DMS 273 (cell line): ENCODE results near the gene SND1.

Experiments
- DNase-seq: peaks from one replicate; lab custom pipeline; 2025; ENCODE audit not compliant: unreplicated experiment; lab: John Stamatoyannopoulos, UW

Gene SND1

DNA sequence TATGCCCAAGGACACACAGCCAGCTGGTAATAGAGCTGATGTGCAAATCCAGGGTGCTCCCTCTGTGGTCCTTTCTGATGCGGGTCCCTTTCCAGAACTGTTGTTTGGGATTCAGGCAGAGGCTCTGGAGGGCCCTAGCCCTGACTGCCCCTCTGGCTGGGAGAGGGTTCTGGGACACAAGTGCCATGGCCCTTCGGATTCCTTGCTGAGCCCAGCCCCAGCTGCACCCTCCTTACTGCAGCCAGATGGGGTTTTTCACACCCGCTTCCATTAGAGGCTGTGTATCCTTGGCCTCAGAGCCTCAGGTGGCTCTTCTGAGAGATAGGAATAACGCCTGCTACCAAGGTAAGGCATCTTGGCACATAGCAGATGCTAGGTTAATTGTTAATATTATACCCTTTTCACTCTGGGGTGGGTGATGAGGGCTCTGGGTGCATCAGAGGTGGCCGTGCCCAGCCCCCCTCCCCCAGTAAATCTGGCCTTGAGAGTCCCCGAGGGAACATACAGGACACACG, 469.0 kb downstream of the SND1 start:
- DNase-seq: no peak

DNA sequence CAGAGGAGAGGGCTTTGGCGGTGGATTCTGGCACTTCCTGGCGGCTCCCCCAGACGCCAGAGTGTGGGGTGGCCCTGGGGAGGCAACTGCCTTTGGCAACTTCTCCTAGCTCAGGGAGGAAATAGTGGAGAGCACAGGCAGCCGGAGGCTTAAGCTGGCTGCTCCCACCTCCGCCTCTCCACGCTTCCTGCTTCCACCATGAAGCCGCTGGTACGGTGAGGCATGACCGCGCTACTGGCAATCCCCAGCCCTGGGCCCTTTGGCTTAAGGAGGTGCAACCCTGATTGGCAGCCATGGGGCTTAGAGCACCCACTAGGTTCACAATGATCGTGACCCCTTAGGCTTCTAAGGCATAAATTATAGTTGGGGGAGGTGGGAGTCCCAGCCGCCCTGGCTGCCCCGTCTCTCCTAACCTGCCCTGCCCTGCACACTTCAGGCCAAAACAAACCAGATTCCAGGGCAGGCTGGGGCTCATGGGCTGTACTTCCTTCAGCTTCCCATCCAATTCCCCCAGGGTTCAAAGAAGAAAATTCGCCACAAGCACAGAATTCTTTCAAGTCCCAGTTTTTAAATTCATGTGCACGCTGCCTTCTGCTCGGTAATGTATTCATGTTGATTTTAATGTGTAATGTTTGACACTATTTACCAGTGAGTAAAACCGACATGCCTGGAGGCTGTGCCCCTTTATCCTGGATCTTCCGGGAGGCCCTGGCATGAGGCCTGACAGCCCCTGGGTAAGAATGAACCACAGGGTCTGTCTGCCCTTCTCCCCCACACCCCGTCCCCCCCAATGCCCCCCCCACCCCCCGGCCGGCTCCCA, 469.9 kb downstream of the SND1 start:
- DNase-seq: peak; percentile 94

DNA sequence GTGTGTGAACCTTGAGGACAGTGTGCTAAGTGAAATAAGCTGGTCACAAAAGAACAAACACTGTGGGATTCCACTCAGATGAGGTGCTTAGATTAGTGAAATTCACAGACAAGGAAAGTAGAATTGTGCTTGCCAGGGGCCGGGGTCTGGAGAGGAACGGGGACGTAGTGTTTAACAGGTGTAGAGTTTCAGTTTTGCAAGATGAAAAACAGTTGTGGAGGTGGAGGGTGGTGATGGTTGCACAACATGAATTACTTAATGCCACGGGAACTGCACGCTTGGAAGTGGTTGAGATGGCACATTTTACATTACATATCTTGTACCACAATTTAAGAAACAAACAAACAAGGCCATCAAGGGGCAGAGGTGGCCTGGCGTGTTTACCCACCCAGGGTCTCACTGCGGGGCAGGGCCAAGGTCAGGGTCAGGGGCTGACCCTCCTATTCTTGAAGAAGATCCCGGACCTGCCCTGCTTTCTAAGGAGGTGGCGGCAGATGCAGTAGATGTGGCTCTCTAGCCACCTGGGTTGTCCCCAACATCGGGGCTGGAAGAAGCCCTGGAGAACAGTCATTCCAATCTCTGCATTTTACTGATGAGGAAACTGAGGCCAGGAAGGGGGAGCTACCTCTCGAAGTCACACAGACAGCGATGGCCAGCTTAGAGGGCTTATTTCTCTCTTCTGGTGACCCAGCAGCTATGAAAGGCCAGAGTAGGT, 470.7 kb downstream of the SND1 start:
- DNase-seq: peak; percentile 41

DNA sequence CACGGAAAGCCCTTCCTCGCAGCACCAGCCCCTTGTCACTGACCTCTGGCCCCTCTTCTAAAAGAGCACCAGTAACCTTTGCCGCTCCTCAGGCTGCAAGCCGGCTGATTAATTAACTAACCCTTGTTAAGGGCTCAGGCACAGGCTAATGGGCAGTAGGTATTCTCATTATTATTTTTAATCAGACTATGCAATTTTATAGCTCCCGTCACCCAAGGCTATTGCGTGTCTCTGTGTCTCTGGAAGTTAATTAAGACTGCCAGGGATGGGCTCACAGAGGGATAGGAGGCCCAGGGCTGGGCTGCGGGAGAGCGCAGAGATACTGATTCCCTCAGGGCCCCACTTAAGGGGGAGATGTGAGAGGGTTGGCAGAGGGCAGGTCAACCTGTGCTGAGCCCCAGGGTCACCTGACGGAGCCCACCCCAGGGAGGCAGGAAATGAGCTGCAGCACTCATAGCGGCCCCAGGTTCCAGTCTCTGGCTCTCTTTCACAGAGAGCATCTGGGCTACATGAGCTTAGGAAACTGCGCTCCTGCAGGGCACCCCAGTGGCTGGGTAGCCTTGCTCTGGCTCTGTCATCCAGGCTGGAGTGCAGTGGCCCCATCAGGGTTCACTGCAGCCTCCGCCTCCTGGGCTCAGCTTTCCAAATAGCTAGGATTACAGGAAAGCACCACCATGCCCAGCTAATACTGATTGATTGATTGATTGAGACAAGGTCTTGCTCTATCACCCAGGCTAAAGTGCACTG, 471.5 kb downstream of the SND1 start:
- DNase-seq: no peak

DNA sequence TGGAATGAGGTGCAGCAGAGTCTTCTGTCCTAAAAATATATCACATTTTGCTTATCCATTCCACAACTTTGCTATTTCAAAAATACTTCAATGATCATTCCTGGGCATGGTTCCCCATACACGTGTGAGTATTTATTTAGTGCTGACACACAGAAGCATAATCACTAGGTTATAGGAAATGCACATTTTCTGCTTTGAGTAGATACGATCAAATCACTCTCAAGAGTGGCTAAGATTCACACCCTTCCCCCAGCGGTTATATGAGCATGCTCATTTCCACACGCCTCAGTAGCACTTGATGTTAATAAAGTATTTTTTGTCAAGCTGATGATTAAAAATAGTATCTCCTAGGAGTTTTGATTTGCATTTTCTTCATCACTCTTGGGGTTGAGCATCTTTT, 472.8 kb downstream of the SND1 start:
- DNase-seq: no peak

DNA sequence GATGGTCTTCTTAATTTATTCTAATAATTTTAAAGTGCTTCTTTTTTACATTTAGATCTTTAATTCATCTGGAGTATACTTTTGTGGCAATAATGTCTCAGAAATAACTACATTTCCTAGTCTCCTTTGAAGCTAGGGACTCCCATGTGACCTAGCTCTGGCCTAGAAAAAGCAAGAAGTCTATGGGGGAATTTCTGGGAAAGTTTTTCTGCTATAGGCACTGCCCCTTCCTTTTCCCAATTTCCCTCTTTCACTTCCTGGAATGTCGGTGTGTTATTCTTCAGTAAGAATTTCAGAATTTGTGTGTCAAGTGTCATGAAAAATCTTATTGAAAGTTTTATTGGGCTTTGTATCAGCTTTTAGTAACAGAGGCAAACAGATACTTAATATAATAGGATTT, 473.8 kb downstream of the SND1 start:
- no peak for DNase-seq

DNA sequence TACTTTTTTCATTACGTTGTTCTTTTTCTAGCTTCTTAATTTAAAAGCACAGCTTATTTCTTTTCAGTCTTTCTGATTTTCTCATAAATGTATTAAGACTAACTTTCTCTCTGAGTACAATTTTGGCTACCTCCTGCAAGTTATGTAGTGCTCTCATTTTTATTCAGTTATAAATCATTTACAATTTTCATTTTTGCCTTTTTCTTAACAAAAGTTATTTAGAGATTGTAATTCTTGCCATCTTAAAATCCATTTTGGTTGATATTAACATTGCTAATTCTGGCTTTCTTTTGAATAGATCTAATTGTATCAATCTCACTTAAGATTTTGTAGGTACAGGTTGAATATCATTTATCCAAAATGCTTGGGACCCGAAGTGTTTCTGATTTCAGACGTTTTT, 476.4 kb downstream of the SND1 start:
- no peak for DNase-seq

DNA sequence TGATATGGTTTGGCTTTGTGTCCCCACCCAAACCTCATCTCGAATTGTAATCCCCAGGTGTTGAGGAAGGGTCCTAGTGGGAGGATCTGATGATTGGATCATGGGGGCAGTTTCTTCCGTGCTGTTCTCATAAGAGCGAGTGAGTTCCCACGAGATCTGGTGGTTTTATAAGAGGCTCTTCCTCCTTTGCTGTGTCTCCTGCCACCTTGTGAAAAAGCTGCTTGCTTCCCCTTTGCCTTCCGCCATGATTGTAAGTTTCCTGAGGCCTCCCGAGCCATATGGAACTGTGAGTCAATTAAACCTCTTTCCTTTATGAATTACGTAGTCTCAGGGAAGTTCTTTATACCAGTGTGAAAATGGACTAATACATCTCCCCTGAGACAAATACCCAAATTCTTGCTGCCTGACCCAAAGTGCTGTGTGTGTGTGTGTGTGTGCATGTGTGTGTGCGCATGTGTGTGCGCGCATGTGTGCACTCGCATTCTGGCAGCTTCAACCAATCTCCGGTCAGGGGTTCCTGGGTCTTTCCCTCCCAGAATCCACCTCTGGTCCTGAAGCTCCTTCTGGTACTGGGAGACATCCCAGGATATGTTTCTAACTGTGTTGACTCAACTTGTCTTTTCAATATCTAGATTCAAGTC, 477.4 kb downstream of the SND1 start:
- DNase-seq: no peak

DNA sequence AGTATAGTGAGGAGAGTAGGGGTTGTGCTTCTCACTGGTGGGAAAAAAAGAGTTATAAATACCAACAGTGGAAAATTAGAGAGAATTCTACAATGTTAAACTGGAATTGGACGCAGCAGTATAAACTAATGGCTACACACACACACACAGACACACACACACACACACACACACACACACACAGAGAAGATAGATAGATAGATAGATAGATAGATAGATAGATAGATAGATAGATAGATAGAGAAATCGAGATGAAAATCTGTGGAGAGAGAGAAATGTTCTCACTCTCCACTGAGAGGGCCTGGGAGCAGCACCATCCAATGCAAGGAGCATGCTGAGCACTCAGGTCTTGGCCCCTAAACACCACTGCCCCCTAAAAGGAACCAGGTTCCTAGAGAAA, 479.1 kb downstream of the SND1 start:
- no peak for DNase-seq

DNA sequence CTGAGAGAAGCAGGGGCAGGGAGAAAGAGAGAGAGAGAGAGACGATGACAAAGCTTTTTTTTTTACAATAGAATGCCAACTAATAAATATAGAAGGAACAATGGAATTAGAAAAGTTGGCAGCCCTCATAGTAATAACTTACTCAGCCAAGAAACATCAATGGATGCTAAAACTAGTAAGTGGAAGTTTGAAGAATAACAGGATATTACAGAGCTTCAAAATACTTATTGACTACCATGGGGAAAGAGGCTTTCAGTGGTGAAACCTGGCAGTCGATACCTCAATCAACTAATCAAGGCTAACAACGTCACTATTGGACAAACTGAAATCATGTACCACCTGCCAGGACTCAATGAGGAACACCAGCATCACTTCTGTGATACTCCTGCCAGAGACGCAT, 479.7 kb downstream of the SND1 start:
- no peak for DNase-seq

DNA sequence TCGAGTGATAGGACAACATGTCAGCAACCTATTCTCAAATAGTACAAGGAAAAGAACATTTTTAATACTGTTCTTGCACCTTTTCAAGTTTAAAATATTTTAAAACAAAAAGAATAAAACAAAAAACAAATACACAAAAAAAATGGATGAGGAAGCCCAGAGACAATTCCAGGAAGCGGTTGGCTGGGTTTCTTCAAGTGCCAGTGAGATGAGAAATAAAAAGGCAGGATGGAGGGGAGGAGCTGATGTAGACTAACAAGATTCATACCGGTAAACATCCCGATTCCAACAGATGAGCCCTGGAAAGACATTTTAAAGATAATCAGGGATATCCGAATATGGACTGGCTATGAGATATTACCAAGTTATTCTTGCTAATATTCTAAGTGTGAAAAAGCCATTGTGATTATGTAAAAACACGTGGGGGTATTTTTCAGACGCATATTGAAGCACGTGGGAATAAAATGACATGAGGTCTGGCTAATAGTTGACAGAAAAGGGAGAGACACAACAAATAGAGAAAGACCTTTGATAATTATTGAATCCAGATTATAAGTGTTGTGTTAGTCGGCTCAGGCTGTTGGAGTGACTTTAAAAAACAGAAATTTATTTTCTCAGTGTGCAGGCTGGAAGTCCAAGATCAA, 480.6 kb downstream of the SND1 start:
- DNase-seq: no peak

DNA sequence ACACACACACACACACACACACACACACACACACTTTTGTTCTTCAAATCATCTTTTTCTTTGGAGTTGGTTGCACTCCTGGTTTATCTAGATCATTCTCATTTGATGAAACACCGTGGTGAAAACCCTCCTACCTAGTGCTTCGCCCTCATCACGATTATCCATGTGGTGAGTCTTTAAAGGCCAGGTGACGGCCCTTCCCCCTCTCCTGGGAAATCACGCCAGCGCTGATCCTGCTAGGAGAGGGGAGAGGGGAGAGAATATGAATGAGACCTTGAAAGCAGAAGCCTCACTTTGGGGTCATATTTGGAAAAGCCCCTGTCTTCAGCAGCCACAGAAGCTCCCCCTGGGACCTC, 483.1 kb downstream of the SND1 start:
- DNase-seq: peak; percentile 52

DNA sequence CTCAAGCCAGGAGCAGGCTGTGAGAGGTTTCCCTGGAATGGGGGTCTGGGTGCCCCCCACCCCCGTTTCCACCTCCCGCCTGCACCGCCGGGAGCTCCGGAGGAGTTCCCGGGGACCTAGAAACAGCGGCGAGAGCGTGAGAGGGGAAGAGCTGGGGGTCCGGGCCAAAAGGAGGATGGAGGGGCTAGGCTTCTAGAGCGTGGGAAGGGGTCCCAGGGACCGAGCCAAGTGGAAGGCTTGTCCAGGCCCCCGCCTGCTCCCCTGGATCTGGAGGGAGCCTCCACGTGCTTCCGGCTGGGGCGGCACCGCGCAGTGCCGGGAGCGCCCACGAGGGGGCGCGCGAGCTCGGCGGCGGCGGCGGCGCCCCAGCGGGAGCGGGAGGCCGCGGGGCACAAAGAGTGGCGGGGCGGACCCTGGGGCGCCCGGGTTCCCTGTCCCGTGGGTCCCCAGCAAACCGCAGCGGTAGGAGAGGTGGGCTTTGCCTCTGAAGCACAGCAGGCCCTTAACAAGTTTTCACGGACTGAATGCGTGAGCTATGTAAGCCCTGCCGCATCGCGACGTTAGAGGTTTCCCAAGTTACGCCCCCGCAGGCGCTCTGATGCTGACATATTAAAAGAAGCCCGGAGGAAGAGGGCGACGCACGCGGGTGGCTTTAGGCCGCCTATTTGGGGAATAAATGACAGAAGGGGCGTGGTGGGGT, 483.7 kb downstream of the SND1 start:
- DNase-seq: peak; percentile 92

DNA sequence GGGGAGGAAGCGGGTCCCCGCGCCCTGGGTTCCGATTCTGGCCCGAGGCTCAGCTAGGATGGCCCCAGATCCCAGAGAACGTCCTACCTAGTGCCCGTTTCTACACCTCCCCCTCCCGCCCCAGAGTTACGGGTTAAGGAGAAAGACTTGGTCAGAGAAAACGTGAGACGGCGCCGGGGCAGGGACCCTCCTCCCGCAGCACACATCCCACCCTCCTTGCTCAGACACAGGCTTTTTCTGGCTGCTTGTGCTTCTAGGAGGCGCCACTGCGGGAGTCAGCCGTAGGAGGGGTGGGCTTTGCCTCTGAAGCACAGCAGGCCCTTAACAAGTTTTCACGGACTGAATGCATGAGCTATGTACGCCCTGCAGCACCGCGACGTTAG, 484.2 kb downstream of the SND1 start:
- no peak for DNase-seq

DNA sequence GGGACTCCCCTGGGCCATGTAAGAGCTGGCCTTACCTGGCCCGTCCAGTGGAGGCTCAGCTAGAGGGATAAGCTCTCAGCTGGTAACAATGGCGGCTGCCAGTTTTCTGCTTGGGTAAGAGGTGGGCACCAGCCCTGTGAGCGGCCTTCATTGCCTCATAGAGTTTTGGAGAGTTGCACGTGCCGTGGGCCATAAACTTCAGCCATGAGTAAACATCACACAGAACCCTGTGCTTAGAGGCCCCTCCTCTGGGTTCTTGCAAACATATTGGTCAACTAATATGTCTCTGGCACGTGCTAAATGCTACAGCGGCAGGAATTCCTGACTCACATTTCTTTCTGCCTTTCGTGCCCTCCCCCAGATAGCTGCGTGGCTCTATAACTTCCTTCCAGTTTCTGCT, 485.2 kb downstream of the SND1 start:
- DNase-seq: no peak

DNA sequence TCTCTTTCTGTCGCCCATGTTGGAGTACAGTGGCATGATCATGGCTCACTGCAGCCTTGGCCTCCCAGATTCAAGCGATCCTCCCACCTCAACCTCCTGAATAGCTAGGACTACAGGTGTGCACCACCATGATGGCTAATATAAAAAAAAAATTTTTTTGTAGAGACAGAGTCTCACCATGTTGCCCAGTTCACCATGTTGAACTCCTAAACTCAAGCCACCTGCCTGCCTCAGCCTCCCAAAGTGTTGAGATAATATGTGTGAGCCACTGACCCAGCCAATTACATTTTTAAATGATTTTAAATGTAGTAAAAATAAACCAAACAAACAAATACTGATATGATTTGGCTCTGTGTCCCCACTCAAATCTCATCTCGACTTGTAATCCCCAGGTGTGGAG, 487.4 kb downstream of the SND1 start:
- DNase-seq: no peak

DNA sequence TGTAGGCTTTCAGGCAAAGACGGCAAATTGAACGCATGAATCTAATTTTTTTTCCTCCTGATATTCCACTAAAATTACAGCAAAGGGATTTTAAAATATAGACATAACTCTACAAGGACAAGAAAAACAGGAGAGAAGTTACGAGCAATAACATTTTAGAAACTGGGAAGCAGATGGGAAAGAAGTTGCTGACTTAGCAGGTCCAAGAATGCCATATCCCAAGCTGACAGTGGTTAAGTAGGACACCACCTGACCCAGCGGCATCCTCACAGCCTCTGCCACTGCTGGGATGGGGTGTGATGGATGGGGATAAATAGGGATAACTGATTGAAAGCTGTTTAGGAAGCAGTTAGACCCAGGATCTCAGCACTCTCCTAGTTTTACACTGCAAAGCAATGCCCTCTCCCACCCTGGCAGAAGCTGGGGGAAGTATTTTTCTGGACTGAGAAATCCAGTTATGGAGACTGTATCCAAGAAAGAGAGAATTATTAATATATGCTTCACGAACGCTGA, 489.7 kb downstream of the SND1 start:
- no peak for DNase-seq
